GM12878 (cell line): Measurements from ENCODE around the gene DCAF7.

Experiments
- ASH2L ChIP-seq: fragments of 300-600, 200-600 bp; sonication (generic); IDR thresholded peaks from 2 replicates; pipeline ENCODE4 v1.6.1; 2017; ENCODE audit warnings: low read depth, mild to moderate bottlenecking, borderline replicate concordance
- ESRRA ChIP-seq: IDR thresholded peaks from 2 replicates; pipeline ENCODE4 v1.6.1; 2012; ENCODE audit warnings: mild to moderate bottlenecking, low read length, improper control_type of control experiment
- FOXM1 ChIP-seq: IDR thresholded peaks from 2 replicates; pipeline ENCODE4 v1.6.1; 2012; ENCODE audit warnings: low read depth, mild to moderate bottlenecking, inconsistent platforms, low read length, moderate library complexity
- RELB ChIP-seq: fragments of 450-650 bp; IDR thresholded peaks from 2 replicates; pipeline ENCODE4 v1.6.1; 2017; ENCODE audit warnings: low read depth, mild to moderate bottlenecking, moderate library complexity

- no peak for TF ChIP-seq FOXM1
- TF ChIP-seq ESRRA, result no peak
- 0 out of 2 replicates have a peak, but pooled peaks have one; percentile 7 for TF ChIP-seq RELB
- no peak for TF ChIP-seq ASH2L
Measured at GRCh38 chr17:63549946-63550816, at the start of gene DCAF7.
